HT-29 (cell line): ENCODE results near the gene HELB. TPM values are rescaled to one million over a fixed set of nuclear protein-coding genes. Genes with fewer than 3 reads are reported as not detected.
"Not testable (repeated sequence)": the region's sequence is repeated elsewhere in the genome, so short reads cannot be mapped to it uniquely, and the experiment has no call there.

ENCODE experiments used
- DNase-seq: peaks from one replicate; pipeline ENCODE4 v3.0.0-alpha.2; 2015; ENCODE audit warnings: low spot score
- total RNA-seq: library from RNA; depleted of rRNA; stranded (reverse); fragments of >200 nt; shearing (Covaris generic); gene quantifications from 2 replicates; pipeline ENCODE4 v1.2.3, GENCODE V29; 2014

Gene HELB
- total RNA-seq, 1 experiment from 2014 or later = 2.1 TPM

GRCh38 chr12:66302827-66303169 is 505 bp downstream of the HELB start:
- no peak for DNase-seq

- DNase-seq = not testable (repeated sequence)
These were observed 1.1 kb downstream of the HELB start for GRCh38 chr12:66303316-66303804.

- DNase-seq = no peak
These were observed 2.1 kb downstream of the HELB start for GRCh38 chr12:66304296-66304900.

- no peak for DNase-seq
These were observed 7.3 kb downstream of the HELB start for GRCh38 chr12:66309606-66310005.

- no peak for DNase-seq
These were observed 9.9 kb downstream of the HELB start for GRCh38 chr12:66312189-66312588.

GRCh38 chr12:66314278-66314677 is 12.0 kb downstream of the HELB start:
- DNase-seq = no peak

- no peak for DNase-seq
These were observed 17.1 kb downstream of the HELB start for GRCh38 chr12:66319266-66319954.

- DNase-seq = no peak
These were observed 18.7 kb downstream of the HELB start for GRCh38 chr12:66320996-66321395.

GRCh38 chr12:66321435-66321834 is 19.1 kb downstream of the HELB start:
- DNase-seq = no peak

GRCh38 chr12:66323017-66323416 is 20.7 kb downstream of the HELB start:
- no peak for DNase-seq

GRCh38 chr12:66329941-66330340 is 27.6 kb downstream of the HELB start:
- DNase-seq = no peak

GRCh38 chr12:66331016-66331415 is 28.7 kb downstream of the HELB start:
- DNase-seq = no peak

- DNase-seq = no peak
These were observed 29.5 kb downstream of the HELB start for GRCh38 chr12:66331814-66332213.

GRCh38 chr12:66335746-66336145 is 33.5 kb downstream of the HELB start:
- DNase-seq = no peak

GRCh38 chr12:66337381-66338010 is 35.2 kb downstream of the HELB start:
- DNase-seq = no peak

GRCh38 chr12:66340131-66340530 is 37.8 kb downstream of the HELB start:
- no peak for DNase-seq

- DNase-seq = no peak
These were observed 38.8 kb downstream of the HELB start for GRCh38 chr12:66341126-66341525.

GRCh38 chr12:66345212-66345611 is 42.9 kb downstream of the HELB start:
- no peak for DNase-seq

- DNase-seq = no peak
These were observed 43.7 kb downstream of the HELB start for GRCh38 chr12:66345956-66346355.

GRCh38 chr12:66351301-66351700 is 49.0 kb downstream of the HELB start:
- DNase-seq = no peak

- peak; percentile 25 for DNase-seq
These were observed 49.9 kb downstream of the HELB start for GRCh38 chr12:66352197-66352596.

- no peak for DNase-seq
These were observed 50.6 kb downstream of the HELB start for GRCh38 chr12:66352899-66353298.

- DNase-seq = no peak
These were observed 52.0 kb downstream of the HELB start for GRCh38 chr12:66354291-66354690.
